HG03095 (cell line): ENCODE measurements around the gene SKAP2.
"Not testable (repeated sequence)": the region's sequence is repeated elsewhere in the genome, so short reads cannot be mapped to it uniquely, and the experiment has no call there.

Experiments used
- ATAC-seq: cut with Tn5 transposase; IDR thresholded peaks from one replicate; pipeline ENCODE4 v1.9.1; 2021; ENCODE audit warnings: moderate library complexity; ENCODE audit not compliant: unreplicated experiment

The SKAP2 gene

DNA sequence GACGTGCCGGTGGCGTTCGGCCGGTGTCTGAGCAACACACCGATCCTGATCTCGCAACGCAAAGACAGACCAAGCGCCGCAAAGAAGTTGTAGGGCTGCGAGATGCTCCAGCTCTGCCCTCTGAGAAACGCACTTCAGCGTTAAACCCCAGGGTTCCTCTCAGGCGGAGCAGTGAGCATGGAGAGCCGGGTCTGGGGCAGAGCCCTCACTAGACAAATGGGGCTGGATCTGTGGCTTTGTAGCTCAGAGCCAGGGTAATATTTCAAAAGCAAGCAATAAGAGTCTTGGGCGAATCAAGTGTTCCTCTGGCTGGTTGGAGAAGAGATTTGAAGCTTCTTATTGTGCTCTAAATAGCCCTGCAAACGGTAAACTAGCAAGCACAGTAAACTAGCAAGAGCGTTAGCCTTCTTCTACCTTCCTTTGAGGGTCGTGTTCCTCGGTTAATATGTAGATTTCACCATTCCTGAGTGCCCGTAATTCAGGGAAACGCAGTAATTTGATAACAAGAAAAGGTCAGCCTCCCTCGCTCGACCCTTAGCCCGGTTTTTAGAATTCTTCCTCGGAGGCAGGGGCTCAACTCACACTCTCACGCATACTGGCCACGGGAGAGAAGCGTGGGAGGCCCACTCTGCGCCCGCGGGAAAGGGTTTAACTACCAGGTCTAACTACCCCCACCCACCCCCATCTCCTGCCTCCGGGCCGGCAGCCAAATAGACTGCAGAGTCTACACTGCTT lies 6.7 kb downstream of the SKAP2 start:
- ATAC-seq = no peak

DNA sequence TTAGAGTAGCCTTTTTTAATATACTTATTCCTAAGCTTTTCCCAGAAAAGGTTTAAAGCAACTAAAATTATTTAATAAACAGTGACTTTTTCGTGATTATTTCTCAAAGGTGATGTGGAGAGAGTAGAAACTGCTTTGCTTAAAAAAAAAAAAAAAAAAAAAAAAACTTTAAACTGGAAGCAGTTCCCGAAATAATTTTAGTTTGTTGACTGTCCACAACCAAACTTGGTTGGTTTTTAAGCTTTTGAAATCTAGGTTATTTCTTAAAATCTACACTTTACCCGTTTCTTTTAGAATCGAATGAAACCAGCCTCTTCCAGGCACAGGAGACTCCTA lies 7.3 kb downstream of the SKAP2 start:
- ATAC-seq = no peak

- no peak for ATAC-seq
Observed at GRCh38 chr7:26856176-26856985, 8.0 kb downstream of the SKAP2 start.

GRCh38 chr7:26854876-26855855 lies 9.2 kb downstream of the SKAP2 start:
- no peak for ATAC-seq

DNA sequence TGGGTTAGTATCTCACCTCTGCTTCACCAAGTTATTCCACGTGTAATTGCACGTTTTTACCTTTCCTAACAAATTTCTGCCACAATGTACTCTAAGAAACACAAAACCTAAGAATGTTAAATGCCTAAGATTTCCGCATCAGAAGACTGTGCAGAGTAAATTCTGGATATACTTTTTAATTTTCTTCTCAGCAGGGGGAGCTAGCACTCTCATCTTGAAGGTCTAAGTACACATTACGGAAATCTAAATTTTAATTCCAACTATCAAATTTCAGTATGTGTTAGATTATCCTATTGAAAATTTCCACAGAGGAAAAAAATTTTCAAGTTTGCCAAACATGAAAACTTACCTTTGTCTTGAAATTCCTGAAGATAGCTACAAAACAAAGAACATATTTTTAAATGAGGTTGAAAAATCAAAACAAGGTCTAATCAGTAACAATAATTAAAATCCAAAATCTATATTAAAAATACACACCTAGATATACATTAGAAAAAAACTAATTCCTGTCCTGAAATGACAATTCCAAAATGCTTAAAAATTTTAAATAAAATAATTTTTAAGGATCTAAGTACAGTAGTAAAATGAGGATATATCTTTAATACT lies 10.5 kb downstream of the SKAP2 start:
- no peak for ATAC-seq

GRCh38 chr7:26850193-26850651 lies 14.2 kb downstream of the SKAP2 start:
- no peak for ATAC-seq

DNA sequence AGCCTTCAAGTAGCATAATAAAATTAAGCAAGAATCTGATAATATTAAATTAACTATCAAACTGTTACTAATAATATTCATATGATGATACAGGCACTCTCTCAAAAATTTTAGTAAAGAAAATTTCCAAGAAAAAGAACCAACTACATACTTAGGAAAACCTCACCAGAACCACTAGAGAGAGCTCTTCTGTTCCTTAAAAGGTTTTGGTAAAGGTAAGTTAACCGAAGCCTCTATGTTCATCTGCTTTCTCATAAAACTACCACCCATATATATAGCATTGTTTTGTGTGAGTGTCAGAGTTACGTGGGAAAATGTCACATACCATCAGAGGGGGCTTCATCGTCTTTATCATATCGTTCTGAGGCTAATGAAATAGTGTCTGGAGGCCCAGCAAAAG lies 20.7 kb downstream of the SKAP2 start:
- ATAC-seq = no peak

DNA sequence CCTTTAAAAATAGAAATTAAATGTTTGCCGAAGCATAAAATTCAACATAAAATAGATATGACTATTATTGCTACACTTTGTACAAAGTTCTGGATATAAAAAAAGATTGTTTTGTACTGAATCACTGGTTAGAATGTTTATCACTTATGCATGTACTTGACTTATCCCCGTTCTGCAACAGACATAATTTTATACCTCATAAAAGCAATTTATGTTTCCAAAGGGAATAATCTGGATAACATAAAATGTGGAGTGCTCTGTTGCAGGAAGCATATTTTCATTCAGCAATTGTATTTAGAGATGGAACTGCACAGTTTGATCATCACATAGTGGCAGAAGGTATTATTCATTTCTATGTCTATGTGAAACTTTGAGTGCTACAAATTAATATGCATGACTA lies 21.5 kb downstream of the SKAP2 start:
- ATAC-seq = no peak

DNA sequence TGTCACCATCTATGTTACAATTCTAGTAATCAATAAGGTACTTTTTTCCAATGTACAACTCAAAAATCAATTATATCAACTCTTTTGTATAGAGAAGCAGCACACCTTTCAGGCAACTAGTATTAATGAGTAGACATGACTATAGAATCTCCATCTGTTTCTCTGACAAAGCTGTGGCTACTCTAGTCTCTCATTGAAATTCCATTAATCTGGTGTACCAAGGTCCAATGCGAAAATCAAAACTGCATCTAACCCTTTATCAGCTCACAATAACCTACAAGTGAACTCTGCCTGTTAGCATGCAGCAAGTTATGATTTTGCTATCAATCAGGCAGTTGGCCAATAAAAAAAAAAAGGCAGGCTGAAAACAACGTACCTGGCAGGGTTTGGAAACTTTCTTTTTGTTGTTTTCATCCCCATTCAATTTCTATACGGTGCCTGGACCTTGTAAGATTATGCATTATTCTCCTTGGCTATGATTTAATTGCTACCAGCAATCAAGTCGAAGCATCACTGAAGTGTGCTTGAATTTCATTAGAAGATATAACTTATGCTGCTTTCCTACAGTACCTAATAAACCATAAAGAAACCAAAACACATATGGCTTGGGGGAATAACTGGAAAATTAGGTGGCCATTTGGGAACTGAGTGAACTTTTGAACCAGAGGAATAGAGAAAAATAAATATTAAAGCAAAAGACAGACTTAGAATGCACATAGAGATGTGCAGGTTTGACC lies 23.2 kb downstream of the SKAP2 start:
- ATAC-seq = no peak

DNA sequence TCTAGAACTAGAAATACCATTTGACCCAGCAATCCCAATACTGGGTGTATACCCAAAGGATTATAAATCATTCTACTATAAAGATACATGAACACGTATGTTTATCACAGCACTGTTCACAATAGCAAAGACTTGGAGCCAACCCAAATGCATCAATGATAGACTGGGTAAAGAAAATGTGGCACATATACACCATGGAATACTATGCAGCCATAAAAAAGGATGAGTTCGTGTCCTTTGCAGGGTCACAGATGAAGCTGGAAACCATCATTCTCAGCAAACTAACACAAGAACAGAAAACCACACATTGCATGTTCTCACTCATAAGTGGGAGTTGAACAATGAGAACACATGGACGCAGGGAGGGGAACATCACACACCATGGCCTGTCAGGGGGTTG lies 27.6 kb downstream of the SKAP2 start:
- ATAC-seq = not testable (repeated sequence)

GRCh38 chr7:26815426-26815825 lies 49.0 kb downstream of the SKAP2 start:
- ATAC-seq = no peak

DNA sequence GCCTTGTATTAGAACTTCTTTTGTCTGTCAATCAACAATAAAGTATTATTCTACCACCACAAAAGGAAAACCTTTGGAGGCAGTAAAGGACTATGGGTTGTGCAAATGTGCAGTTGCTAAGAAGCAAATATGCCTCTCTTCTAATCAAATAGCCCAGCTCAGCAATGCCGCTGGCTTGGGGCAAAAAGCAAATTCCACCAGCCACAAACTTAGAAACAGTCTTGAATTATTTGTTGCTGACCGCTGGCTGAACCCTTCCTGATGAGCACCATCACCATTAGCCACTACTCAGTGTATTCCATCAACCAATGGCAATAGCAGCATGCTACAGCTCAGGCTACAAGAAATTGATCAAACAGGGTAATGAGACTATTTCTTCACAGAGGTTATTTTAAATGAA lies 51.0 kb downstream of the SKAP2 start:
- ATAC-seq = no peak

DNA sequence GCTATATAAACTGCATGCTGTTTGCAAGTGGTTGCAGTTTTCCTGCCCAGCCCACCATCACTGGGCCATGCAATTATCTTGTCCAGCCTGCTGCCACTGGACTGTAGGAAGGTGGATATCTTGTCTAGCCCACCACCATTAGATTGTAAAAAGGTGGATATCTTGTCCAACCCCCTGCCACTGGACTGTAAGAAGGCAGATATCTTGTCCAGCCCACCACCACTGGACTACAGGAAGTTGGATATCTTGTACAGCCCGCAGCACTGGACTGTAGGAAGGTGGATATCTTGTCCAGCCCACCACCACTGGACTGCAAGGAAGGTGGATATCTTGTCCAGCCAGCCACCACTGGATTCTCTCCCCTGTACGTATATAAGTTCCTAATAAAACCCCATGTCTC lies 69.8 kb downstream of the SKAP2 start:
- ATAC-seq = no peak

- no peak for ATAC-seq
Observed at GRCh38 chr7:26792576-26792975, 71.8 kb downstream of the SKAP2 start.

DNA sequence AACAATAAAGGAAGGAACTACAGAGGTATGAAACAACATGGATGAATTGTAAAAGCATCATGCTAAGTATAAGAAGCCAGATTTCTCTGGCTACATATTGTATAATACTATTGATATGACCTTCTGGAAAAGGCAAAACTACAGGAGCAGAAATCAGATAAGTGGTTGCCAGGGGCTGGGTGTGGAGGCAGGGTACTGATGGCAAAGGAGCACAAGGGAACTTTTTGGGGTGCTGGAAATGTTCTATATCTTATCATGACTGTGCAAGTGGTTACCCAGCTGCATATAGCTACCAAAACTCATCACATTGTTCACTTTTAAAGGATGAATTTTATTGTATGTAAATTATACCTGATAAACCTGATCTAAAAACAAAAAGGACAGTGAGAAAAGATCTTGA lies 72.4 kb downstream of the SKAP2 start:
- ATAC-seq = no peak

DNA sequence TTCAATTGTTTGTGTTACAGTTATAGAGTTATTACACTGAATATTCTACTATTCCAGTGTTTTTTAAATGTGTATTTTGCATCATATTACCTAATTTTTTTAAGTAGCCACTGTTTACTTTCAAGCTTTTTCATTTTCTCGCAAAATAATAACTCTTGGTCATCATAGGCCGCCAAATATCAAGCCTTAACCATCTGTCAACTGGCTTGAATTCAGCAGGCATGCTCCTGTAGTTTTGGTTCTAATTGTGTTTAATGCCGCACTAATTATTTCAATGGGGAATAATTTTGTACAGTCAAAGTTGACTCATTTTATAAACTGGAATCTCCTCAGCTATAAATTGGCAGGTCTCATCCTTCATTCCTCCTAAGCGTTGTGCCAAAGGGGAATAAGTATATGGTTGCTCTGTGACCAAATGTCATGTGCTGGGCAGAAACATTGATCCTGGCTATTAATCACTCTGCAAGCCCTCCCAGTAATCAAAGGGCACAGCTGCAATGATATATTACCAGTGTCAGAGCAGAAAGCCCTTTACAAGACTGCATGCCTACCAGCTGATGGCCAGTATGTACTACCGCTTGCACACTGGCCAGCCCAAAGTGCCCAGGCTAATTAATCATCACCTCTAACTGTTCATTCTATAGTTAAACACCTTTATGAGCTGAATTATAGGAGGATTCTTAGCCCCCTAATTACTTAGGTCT lies 74.8 kb downstream of the SKAP2 start:
- ATAC-seq = no peak

DNA sequence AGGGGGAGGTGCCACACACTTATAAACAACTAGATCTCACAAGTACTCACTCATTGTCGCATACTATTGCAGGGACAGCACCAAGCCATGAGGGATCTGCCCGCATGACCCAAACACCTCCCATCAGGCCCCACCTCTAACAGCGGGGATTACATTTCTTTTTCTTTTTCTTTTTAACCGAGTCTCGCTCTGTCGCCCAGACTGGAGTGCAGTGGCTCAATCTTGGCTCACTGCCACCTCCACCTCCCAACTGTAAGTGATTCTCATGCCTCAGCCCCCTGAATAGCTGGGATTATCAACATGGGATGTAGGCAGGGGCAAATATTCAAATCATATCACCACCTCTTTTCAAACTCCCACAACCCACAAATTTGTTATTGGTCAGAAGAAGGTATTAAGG lies 76.7 kb downstream of the SKAP2 start:
- ATAC-seq = no peak

- ATAC-seq = no peak
Observed at GRCh38 chr7:26784118-26784517, 80.3 kb downstream of the SKAP2 start.

GRCh38 chr7:26782501-26782900 lies 81.9 kb downstream of the SKAP2 start:
- ATAC-seq = no peak
